SJSA1 (cell line): ENCODE results near the gene TULP4. TPM values are rescaled to one million over a fixed set of nuclear protein-coding genes. Genes with fewer than 3 reads are reported as not detected.

Experiments
- DNase-seq, 2 experiments: peaks; one replicate each; pipeline ENCODE4 v3.0.0-alpha.2; 2015 to 2020; ENCODE audit warnings: low spot score in 2 of 2, low read depth in 1 of 2
- H3K27ac ChIP-seq: fragments of 250-450 bp; sonication (Bioruptor Pico); 2 replicates; pipeline ENCODE4 v1.5.1; 2020; ENCODE audit warnings: mild to moderate bottlenecking, moderate library complexity
- H3K27me3 ChIP-seq: fragments of 250-450 bp; sonication (Bioruptor Pico); replicated peaks from 2 replicates; pipeline ENCODE4 v1.5.1; 2020; ENCODE audit warnings: mild to moderate bottlenecking, moderate library complexity
- H3K36me3 ChIP-seq: fragments of 250-450 bp; sonication (Bioruptor Pico); 2 replicates; pipeline ENCODE4 v1.5.1; 2020; ENCODE audit warnings: mild to moderate bottlenecking
- H3K4me1 ChIP-seq: fragments of 250-450 bp; sonication (Bioruptor Pico); replicated peaks from 2 replicates; pipeline ENCODE4 v1.6.1; 2021; ENCODE audit warnings: mild to moderate bottlenecking
- H3K4me3 ChIP-seq: fragments of 250-450 bp; sonication (Bioruptor Pico); 2 replicates; pipeline ENCODE4 v1.5.1; 2020; ENCODE audit warnings: mild to moderate bottlenecking
- H3K9me3 ChIP-seq: fragments of 250-450 bp; sonication (Bioruptor Pico); replicated peaks from 2 replicates; pipeline ENCODE4 v1.5.1; 2020; ENCODE audit warnings: mild to moderate bottlenecking
- total RNA-seq: library from RNA; depleted of rRNA; stranded (reverse); fragments of >200 nt; shearing (Covaris generic); gene quantifications from 2 replicates; pipeline ENCODE4 v1.2.3, GENCODE V29; 2014; rRNA removed

Gene TULP4
- 70.1 and 83.4 TPM in 2 replicates for total RNA-seq

- Histone ChIP-seq H3K27me3 (no peaks in the 10 kb centered on the region), H3K4me3 (no peak within 1 kb of the TSS), H3K36me3 (peaks cover 42% of the 10 kb centered on the region), H3K9me3 (no peaks in the 10 kb centered on the region), H3K4me1 (no peaks in the 10 kb centered on the region), H3K27ac (no peak within 1 kb of the TSS)
- DNase-seq = no peak
Measured at GRCh38 chr6:158312165-158312564, at the start of gene TULP4. TSS of gene TULP4 (plus strand) at chr6:158312465. CDS start at chr6:158314017, 1,552 bp downstream.

- H3K27ac ChIP-seq = no peak overlapping the region
- H3K9me3 ChIP-seq = no peaks in the 10 kb centered on the region
- H3K36me3 ChIP-seq = peaks cover 8% of the 10 kb centered on the region
- H3K4me1 ChIP-seq = no peaks in the 10 kb centered on the region
- H3K4me3 ChIP-seq = no peak overlapping the region
- H3K27me3 ChIP-seq = no peaks in the 10 kb centered on the region
- no peak for DNase-seq
Measured at GRCh38 chr6:158262755-158263154, 49.5 kb upstream of the TULP4 start.

GRCh38 chr6:158264180-158264579 lies 48.1 kb upstream of the TULP4 start:
- H3K36me3 ChIP-seq = peaks cover 8% of the 10 kb centered on the region
- no peak overlapping the region for H3K27ac ChIP-seq
- H3K4me3 ChIP-seq = no peak overlapping the region
- DNase-seq = no peak
- H3K9me3 ChIP-seq = no peaks in the 10 kb centered on the region
- no peaks in the 10 kb centered on the region for H3K4me1 ChIP-seq
- no peaks in the 10 kb centered on the region for H3K27me3 ChIP-seq

GRCh38 chr6:158266131-158266530 lies 46.1 kb upstream of the TULP4 start:
- Histone ChIP-seq H3K27me3 (no peaks in the 10 kb centered on the region), H3K4me3 (no peak overlapping the region), H3K36me3 (peaks cover 5% of the 10 kb centered on the region; the same call in 1 of the 2 replicates), H3K27ac (no peak overlapping the region), H3K9me3 (no peaks in the 10 kb centered on the region), H3K4me1 (no peaks in the 10 kb centered on the region; the same call in 1 of the 2 replicates)
- DNase-seq = no peak

GRCh38 chr6:158268361-158269147 lies 43.7 kb upstream of the TULP4 start:
- no peak overlapping the region for H3K27ac ChIP-seq
- peaks cover 5% of the 10 kb centered on the region; the same call in 1 of the 2 replicates for H3K36me3 ChIP-seq
- no peaks in the 10 kb centered on the region for H3K27me3 ChIP-seq
- no peak for DNase-seq
- no peaks in the 10 kb centered on the region; the same call in 1 of the 2 replicates for H3K4me1 ChIP-seq
- H3K4me3 ChIP-seq = no peak overlapping the region
- no peaks in the 10 kb centered on the region for H3K9me3 ChIP-seq

GRCh38 chr6:158269657-158270056 lies 42.6 kb upstream of the TULP4 start:
- no peak for DNase-seq
- Histone ChIP-seq H3K9me3 (no peaks in the 10 kb centered on the region), H3K27me3 (no peaks in the 10 kb centered on the region), H3K36me3 (peaks cover 5% of the 10 kb centered on the region; the same call in 1 of the 2 replicates), H3K27ac (no peak overlapping the region), H3K4me3 (no peak overlapping the region), H3K4me1 (no peaks in the 10 kb centered on the region; the same call in 1 of the 2 replicates)

- no peaks in the 10 kb centered on the region for H3K9me3 ChIP-seq
- no peak overlapping the region for H3K4me3 ChIP-seq
- no peak for DNase-seq
- no peaks in the 10 kb centered on the region; the same call in 1 of the 2 replicates for H3K4me1 ChIP-seq
- peaks cover 5% of the 10 kb centered on the region; the same call in 1 of the 2 replicates for H3K36me3 ChIP-seq
- no peaks in the 10 kb centered on the region for H3K27me3 ChIP-seq
- H3K27ac ChIP-seq = no peak overlapping the region
Measured at GRCh38 chr6:158270389-158271127, 41.7 kb upstream of the TULP4 start.

- no peaks in the 10 kb centered on the region for H3K27me3 ChIP-seq
- H3K9me3 ChIP-seq = no peaks in the 10 kb centered on the region
- H3K4me3 ChIP-seq = no peak overlapping the region
- no peak for DNase-seq
- no peak overlapping the region for H3K27ac ChIP-seq
- no peaks in the 10 kb centered on the region; the same call in 1 of the 2 replicates for H3K4me1 ChIP-seq
- peaks cover 2% of the 10 kb centered on the region; the same call in 1 of the 2 replicates for H3K36me3 ChIP-seq
Measured at GRCh38 chr6:158272324-158272723, 39.9 kb upstream of the TULP4 start.

GRCh38 chr6:158278004-158278403 lies 34.3 kb upstream of the TULP4 start:
- H3K27ac ChIP-seq = no peak overlapping the region
- no peak for DNase-seq
- no peaks in the 10 kb centered on the region for H3K36me3 ChIP-seq
- H3K4me3 ChIP-seq = no peak overlapping the region
- no peaks in the 10 kb centered on the region for H3K9me3 ChIP-seq
- peaks cover 1% of the 10 kb centered on the region for H3K4me1 ChIP-seq
- no peaks in the 10 kb centered on the region for H3K27me3 ChIP-seq

GRCh38 chr6:158279615-158280014 lies 32.6 kb upstream of the TULP4 start:
- Histone ChIP-seq H3K4me3 (no peak overlapping the region), H3K36me3 (no peaks in the 10 kb centered on the region), H3K9me3 (no peaks in the 10 kb centered on the region), H3K27ac (no peak overlapping the region), H3K4me1 (peaks cover 18% of the 10 kb centered on the region), H3K27me3 (no peaks in the 10 kb centered on the region)
- DNase-seq = no peak

GRCh38 chr6:158283304-158283980 lies 28.8 kb upstream of the TULP4 start:
- Histone ChIP-seq H3K27me3 (no peaks in the 10 kb centered on the region), H3K4me3 (no peak overlapping the region), H3K36me3 (no peaks in the 10 kb centered on the region), H3K4me1 (peaks cover 26% of the 10 kb centered on the region), H3K9me3 (no peaks in the 10 kb centered on the region), H3K27ac (peak overlapping the region; percentile 30)
- peak; percentile 35 to 51 for DNase-seq

GRCh38 chr6:158284007-158284875 lies 28.0 kb upstream of the TULP4 start:
- DNase-seq = peak; percentile 64 to 70
- Histone ChIP-seq H3K4me1 (peaks cover 26% of the 10 kb centered on the region), H3K27me3 (no peaks in the 10 kb centered on the region), H3K27ac (peak overlapping the region; percentile 30), H3K36me3 (no peaks in the 10 kb centered on the region), H3K9me3 (no peaks in the 10 kb centered on the region), H3K4me3 (no peak overlapping the region)
